Measurements from ENCODE around the gene CLK2. TPM values are rescaled to one million over a fixed set of nuclear protein-coding genes. Genes with fewer than 3 reads are reported as not detected.
A peak's percentile ranks its signal among the peaks of the same experiment; 100 is the strongest.

The CLK2 gene
- total and polyA plus RNA-seq, 9 of the 15 experiments (the other 6 are each of a cell fraction or from before 2014, with no cell fraction given), result 13.5 to 81.4 (median 39.6) TPM

DNA sequence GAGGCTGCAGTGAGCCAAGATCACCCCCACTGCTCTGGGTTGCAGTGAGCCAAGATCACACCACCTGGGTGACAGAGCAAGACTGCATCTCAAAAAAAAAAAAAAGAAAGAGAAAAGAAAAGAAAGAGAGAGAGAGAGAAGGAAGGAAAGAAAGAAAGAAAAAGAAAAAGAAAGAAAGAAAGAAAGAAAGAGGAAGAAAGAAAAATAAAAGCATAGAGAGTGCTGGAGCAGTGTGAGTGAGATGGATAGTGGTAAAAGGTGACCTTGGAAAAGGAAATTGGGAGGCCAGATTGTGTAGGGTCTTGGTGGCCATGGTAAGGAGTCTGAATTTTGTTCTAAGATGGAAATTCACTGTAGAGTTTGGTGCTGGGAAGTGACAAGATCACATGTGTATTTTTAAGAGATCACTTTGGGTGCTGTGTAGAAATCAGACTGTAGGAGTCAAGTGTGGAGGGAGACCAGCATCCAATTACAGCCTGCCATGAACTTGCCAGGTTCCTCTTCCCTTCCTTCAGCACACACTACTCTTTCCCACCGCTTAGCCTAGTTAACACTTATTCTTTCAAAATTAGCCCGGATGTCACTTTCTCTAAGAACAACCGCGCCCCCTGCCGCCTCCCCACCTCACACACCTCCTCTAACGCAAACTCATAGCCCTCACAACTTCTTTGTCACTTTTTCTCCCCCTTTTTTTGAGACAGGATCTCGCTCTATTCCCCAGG, 47.0 kb downstream of the CLK2 start (continued):
- TF ChIP-seq, protein P1, sequence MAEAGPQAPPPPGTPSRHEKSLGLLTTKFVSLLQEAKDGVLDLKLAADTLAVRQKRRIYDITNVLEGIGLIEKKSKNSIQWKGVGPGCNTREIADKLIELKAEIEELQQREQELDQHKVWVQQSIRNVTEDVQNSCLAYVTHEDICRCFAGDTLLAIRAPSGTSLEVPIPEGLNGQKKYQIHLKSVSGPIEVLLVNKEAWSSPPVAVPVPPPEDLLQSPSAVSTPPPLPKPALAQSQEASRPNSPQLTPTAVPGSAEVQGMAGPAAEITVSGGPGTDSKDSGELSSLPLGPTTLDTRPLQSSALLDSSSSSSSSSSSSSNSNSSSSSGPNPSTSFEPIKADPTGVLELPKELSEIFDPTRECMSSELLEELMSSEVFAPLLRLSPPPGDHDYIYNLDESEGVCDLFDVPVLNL (CRISPR knock-in tag; IDR thresholded peaks at IDR 0.05; ENCODE audit: low read depth), result no peak
- TF ChIP-seq ZNF561 (CRISPR knock-in tag; conservative IDR thresholded peaks at IDR 0.05), result no peak
- TF ChIP-seq, protein P2, sequence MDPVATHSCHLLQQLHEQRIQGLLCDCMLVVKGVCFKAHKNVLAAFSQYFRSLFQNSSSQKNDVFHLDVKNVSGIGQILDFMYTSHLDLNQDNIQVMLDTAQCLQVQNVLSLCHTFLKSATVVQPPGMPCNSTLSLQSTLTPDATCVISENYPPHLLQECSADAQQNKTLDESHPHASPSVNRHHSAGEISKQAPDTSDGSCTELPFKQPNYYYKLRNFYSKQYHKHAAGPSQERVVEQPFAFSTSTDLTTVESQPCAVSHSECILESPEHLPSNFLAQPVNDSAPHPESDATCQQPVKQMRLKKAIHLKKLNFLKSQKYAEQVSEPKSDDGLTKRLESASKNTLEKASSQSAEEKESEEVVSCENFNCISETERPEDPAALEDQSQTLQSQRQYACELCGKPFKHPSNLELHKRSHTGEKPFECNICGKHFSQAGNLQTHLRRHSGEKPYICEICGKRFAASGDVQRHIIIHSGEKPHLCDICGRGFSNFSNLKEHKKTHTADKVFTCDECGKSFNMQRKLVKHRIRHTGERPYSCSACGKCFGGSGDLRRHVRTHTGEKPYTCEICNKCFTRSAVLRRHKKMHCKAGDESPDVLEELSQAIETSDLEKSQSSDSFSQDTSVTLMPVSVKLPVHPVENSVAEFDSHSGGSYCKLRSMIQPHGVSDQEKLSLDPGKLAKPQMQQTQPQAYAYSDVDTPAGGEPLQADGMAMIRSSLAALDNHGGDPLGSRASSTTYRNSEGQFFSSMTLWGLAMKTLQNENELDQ (CRISPR knock-in tag; IDR thresholded peaks at IDR 0.05; ENCODE audit: borderline replicate concordance), result no peak
- TF ChIP-seq PHB2 (IDR thresholded peaks at IDR 0.05; ENCODE audit: low read depth), result peak; percentile 59; the same call in 1 of the 2 replicates
- TF ChIP-seq EWSR1 (IDR thresholded peaks at IDR 0.05; ENCODE audit: borderline replicate concordance, low read depth, partially characterized antibody), result no peak
- TF ChIP-seq, protein P3, sequence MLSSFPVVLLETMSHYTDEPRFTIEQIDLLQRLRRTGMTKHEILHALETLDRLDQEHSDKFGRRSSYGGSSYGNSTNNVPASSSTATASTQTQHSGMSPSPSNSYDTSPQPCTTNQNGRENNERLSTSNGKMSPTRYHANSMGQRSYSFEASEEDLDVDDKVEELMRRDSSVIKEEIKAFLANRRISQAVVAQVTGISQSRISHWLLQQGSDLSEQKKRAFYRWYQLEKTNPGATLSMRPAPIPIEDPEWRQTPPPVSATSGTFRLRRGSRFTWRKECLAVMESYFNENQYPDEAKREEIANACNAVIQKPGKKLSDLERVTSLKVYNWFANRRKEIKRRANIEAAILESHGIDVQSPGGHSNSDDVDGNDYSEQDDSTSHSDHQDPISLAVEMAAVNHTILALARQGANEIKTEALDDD (IDR thresholded peaks at IDR 0.05), result peak; percentile 91
- TF ChIP-seq, protein P4, sequence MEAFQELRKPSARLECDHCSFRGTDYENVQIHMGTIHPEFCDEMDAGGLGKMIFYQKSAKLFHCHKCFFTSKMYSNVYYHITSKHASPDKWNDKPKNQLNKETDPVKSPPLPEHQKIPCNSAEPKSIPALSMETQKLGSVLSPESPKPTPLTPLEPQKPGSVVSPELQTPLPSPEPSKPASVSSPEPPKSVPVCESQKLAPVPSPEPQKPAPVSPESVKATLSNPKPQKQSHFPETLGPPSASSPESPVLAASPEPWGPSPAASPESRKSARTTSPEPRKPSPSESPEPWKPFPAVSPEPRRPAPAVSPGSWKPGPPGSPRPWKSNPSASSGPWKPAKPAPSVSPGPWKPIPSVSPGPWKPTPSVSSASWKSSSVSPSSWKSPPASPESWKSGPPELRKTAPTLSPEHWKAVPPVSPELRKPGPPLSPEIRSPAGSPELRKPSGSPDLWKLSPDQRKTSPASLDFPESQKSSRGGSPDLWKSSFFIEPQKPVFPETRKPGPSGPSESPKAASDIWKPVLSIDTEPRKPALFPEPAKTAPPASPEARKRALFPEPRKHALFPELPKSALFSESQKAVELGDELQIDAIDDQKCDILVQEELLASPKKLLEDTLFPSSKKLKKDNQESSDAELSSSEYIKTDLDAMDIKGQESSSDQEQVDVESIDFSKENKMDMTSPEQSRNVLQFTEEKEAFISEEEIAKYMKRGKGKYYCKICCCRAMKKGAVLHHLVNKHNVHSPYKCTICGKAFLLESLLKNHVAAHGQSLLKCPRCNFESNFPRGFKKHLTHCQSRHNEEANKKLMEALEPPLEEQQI (IDR thresholded peaks at IDR 0.05), result no peak
- peak; percentile 54; the same call in 1 of the 2 replicates for TF ChIP-seq MYC (IDR thresholded peaks at IDR 0.05; ENCODE audit: low read depth, low read length)
- TF ChIP-seq MYC (CRISPR knock-in tag; IDR thresholded peaks at IDR 0.05; ENCODE audit: borderline replicate concordance, low read depth), result no peak
- TF ChIP-seq U2AF1 (optimal IDR thresholded peaks at IDR 0.05; ENCODE audit: low read depth, low read length), result no peak
- no peak for TF ChIP-seq GATA2 (CRISPR knock-in tag; IDR thresholded peaks at IDR 0.05)
- TF ChIP-seq PHB (CRISPR knock-in tag; IDR thresholded peaks at IDR 0.05), result no peak
- TF ChIP-seq ZNF121 (CRISPR knock-in tag; conservative IDR thresholded peaks at IDR 0.05), result no peak
- TF ChIP-seq, protein P5, sequence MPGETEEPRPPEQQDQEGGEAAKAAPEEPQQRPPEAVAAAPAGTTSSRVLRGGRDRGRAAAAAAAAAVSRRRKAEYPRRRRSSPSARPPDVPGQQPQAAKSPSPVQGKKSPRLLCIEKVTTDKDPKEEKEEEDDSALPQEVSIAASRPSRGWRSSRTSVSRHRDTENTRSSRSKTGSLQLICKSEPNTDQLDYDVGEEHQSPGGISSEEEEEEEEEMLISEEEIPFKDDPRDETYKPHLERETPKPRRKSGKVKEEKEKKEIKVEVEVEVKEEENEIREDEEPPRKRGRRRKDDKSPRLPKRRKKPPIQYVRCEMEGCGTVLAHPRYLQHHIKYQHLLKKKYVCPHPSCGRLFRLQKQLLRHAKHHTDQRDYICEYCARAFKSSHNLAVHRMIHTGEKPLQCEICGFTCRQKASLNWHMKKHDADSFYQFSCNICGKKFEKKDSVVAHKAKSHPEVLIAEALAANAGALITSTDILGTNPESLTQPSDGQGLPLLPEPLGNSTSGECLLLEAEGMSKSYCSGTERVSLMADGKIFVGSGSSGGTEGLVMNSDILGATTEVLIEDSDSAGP (CRISPR knock-in tag; IDR thresholded peaks at IDR 0.05), result no peak
- no peak for TF ChIP-seq ZKSCAN3 (CRISPR knock-in tag; IDR thresholded peaks at IDR 0.05)
- no peak for TF ChIP-seq ZNF146 (CRISPR knock-in tag; IDR thresholded peaks at IDR 0.05; ENCODE audit: unreplicated experiment)
- no peak for TF ChIP-seq ZNF347 (CRISPR knock-in tag; IDR thresholded peaks at IDR 0.05; ENCODE audit: low read depth)
- TF ChIP-seq, protein P6, sequence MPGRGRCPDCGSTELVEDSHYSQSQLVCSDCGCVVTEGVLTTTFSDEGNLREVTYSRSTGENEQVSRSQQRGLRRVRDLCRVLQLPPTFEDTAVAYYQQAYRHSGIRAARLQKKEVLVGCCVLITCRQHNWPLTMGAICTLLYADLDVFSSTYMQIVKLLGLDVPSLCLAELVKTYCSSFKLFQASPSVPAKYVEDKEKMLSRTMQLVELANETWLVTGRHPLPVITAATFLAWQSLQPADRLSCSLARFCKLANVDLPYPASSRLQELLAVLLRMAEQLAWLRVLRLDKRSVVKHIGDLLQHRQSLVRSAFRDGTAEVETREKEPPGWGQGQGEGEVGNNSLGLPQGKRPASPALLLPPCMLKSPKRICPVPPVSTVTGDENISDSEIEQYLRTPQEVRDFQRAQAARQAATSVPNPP (IDR thresholded peaks at IDR 0.05; ENCODE audit: borderline replicate concordance, insufficient read depth, insufficient read length), result no peak
